ENCODE measurements around the gene NEK6.

DNA sequence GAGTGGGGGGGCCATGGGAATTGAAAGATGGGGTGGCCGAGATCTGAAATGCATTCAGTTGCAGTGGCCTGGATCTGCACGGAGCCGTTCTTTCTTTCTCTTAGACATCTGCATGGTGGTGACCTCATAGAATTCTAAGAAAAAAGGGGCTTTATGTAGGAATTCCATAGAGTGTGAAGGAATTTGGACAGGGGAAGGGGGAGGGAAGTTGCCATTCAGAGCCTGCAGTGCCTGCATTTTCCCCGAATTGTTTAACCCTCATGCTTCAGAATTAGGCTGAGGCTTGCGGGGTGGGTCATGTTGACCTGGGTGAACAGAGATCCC, 4.9 kb downstream of the NEK6 start:
- TF ChIP-seq CTCF (IDR thresholded peaks at IDR 0.05) = no peak
- TF ChIP-seq POLR2A (IDR thresholded peaks at IDR 0.05) = no peak
- no peak for TF ChIP-seq EP300 (IDR thresholded peaks at IDR 0.05)
- no peak for TF ChIP-seq POLR2AphosphoS5 (IDR thresholded peaks at IDR 0.05)

Measured in upper lobe of left lung (tissue), 4 donors.